Activated naive CD4-positive, alpha-beta T cell treated with anti-CD3 and anti-CD28 coated beads, Interleukin-2, amount 50 U/mL, for 24 hours (primary cell): ENCODE measurements around the gene ZBTB11.
A peak's percentile ranks its signal among the peaks of the same experiment; 100 is the strongest.
"Not testable (repeated sequence)": the region's sequence is repeated elsewhere in the genome, so short reads cannot be mapped to it uniquely, and the experiment has no call there.

Experiments
- H3K27ac Mint-ChIP-seq: one replicate; pipeline ENCODE4 v1.8.0; 2021; ENCODE audit warnings: mild to moderate bottlenecking, mixed read lengths
- H3K27me3 Mint-ChIP-seq: one replicate; pipeline ENCODE4 v1.8.0; 2021; ENCODE audit warnings: mixed read lengths
- H3K36me3 Mint-ChIP-seq: one replicate; pipeline ENCODE4 v1.8.0; 2021; ENCODE audit warnings: mixed read lengths
- H3K4me1 Mint-ChIP-seq: one replicate; pipeline ENCODE4 v1.8.0; 2021; ENCODE audit warnings: mixed read lengths
- H3K4me3 Mint-ChIP-seq: one replicate; pipeline ENCODE4 v1.8.0; 2021; ENCODE audit warnings: mild to moderate bottlenecking, mixed read lengths
- H3K9me3 Mint-ChIP-seq: one replicate; pipeline ENCODE4 v1.8.0; 2021; ENCODE audit warnings: mixed read lengths

ZBTB11 gene

DNA sequence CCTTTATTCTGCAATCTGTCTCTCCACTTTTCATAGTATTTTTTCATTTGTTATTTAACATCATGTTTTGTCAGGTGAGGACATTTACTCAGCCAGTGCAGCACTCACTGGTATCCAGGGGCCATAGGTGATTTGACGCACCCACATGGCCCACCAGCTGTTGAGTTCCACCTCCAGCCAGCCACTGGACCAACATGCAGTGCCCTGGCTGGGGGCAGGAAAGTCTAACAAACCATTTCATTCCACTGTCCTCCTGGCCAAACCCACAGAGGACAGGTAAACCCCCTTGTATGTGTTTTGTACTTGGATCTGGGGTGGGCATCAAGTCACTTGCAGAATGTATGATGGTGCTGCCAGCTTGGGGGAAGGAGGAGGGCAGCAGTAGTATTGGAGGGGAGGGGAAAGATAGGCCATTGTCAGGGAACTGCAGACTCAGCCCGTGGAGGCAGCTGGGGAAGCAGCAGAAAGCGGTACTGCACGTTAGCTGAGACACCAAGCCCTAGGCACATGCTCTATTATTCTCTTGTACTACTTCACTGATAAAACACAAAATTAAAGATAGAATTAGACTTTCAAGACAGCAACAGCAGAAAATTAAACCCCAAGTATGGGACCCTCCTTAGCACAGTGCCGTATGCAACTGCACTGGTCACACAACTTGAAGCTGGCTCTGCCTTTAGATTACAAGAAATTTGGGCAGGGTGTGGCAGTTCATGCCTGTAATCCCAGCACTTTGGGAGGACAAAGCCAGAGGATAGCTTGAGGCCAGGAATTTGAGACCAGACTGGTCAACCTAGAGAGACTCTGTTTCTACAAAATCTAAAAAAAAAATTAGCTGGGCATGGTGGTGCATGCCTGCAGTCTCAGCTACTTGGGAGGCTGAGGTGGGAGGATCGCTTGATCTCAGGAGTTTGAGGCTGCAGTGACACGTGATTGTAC, 25.0 kb upstream of the ZBTB11 start:
- no peaks in the 10 kb centered on the region for H3K36me3 Mint-ChIP-seq
- no peak overlapping the region for H3K4me3 Mint-ChIP-seq
- H3K27ac Mint-ChIP-seq, result no peak overlapping the region

GRCh38 chr3:101695779-101696372, 18.9 kb upstream of the ZBTB11 start:
- no peaks in the 10 kb centered on the region for H3K9me3 Mint-ChIP-seq
- H3K4me3 Mint-ChIP-seq, result no peak overlapping the region
- no peaks in the 10 kb centered on the region for H3K36me3 Mint-ChIP-seq

More for the DNA sequence above, 25.0 kb upstream of the ZBTB11 start:
- H3K27me3 Mint-ChIP-seq, result no peaks in the 10 kb centered on the region
- no peaks in the 10 kb centered on the region for H3K9me3 Mint-ChIP-seq
- H3K4me1 Mint-ChIP-seq, result no peaks in the 10 kb centered on the region

GRCh38 chr3:101694836-101695235, 17.9 kb upstream of the ZBTB11 start:
- H3K4me3 Mint-ChIP-seq, H3K27me3 Mint-ChIP-seq, H3K27ac Mint-ChIP-seq, H3K9me3 Mint-ChIP-seq, H3K36me3 Mint-ChIP-seq: not testable (repeated sequence)
- H3K4me1 Mint-ChIP-seq, result peaks cover 10% of the 10 kb centered on the region

More at GRCh38 chr3:101695779-101696372, 18.9 kb upstream of the ZBTB11 start:
- no peaks in the 10 kb centered on the region for H3K27me3 Mint-ChIP-seq
- peaks cover 8% of the 10 kb centered on the region for H3K4me1 Mint-ChIP-seq
- no peak overlapping the region for H3K27ac Mint-ChIP-seq

DNA sequence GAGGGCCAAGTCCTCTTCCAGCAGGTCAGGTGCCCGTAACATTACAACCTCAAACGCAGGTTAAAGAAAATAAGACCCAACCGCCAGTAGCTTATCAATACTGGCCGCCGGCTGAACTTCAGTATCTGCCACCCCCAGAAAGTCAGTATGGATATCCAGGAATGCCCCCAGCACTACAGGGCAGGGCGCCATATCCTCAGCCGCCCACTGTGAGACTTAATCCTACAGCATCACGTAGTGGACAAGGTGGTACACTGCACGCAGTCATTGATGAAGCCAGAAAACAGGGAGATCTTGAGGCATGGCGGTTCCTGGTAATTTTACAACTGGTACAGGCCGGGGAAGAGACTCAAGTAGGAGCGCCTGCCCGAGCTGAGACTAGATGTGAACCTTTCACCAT, 16.6 kb upstream of the ZBTB11 start:
- H3K27me3 Mint-ChIP-seq, H3K4me3 Mint-ChIP-seq, H3K9me3 Mint-ChIP-seq, H3K36me3 Mint-ChIP-seq, H3K27ac Mint-ChIP-seq: not testable (repeated sequence)
- H3K4me1 Mint-ChIP-seq, result peaks cover 16% of the 10 kb centered on the region

- H3K4me3 Mint-ChIP-seq, H3K9me3 Mint-ChIP-seq, H3K27ac Mint-ChIP-seq, H3K36me3 Mint-ChIP-seq, H3K27me3 Mint-ChIP-seq: not testable (repeated sequence)
- peaks cover 24% of the 10 kb centered on the region for H3K4me1 Mint-ChIP-seq
These were observed 15.0 kb upstream of the ZBTB11 start for GRCh38 chr3:101691685-101692671.

GRCh38 chr3:101690972-101691371, 14.0 kb upstream of the ZBTB11 start:
- H3K27ac Mint-ChIP-seq, result peak overlapping the region; percentile 2

GRCh38 chr3:101689286-101689685, 12.4 kb upstream of the ZBTB11 start:
- H3K9me3 Mint-ChIP-seq, result no peaks in the 10 kb centered on the region
- peaks cover 32% of the 10 kb centered on the region for H3K4me1 Mint-ChIP-seq
- no peaks in the 10 kb centered on the region for H3K27me3 Mint-ChIP-seq
- H3K27ac Mint-ChIP-seq, result peak overlapping the region; percentile 8
- H3K36me3 Mint-ChIP-seq, result peaks cover 19% of the 10 kb centered on the region
- H3K4me3 Mint-ChIP-seq, result no peak overlapping the region

More at GRCh38 chr3:101690972-101691371, 14.0 kb upstream of the ZBTB11 start:
- no peaks in the 10 kb centered on the region for H3K9me3 Mint-ChIP-seq
- no peak overlapping the region for H3K4me3 Mint-ChIP-seq
- peaks cover 24% of the 10 kb centered on the region for H3K4me1 Mint-ChIP-seq
- peaks cover 5% of the 10 kb centered on the region for H3K36me3 Mint-ChIP-seq
- H3K27me3 Mint-ChIP-seq, result no peaks in the 10 kb centered on the region

DNA sequence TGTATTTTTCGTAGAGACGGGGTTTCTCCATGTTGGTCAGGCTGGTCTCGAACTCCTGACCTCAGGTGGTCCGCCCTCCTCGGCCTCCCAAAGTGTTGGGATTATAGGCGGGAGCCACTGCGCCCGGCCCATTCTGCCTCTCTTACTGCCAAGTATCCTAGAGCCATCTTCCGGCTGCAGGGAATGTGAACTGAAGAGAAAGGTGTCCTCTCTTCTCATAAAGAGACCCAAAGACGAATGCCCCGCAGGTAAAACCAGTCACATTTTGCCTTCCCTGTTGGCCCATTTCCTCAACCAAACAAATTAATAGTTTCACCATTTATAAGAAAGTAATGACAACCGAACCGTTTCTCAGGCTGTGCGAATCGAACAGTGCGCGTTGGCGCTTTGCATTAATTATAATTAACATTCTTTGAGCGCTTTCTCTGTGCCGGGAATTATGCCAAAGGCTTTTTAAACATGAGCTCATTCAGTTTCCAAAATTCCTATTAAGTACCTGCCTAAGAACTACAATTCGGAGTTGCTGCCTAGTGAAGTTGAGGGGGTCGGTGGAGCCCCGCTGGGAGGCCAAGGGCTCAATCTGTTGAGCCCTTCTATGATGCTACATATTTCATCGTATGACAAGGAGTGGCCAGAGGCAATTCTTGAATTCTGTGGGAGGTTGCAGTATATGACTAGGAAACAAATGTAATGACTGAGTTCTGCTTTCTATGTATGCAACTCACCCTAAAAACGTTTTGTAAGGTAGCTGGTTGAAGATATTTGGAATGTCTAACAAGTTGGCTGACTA, 10.4 kb upstream of the ZBTB11 start:
- Mint-ChIP-seq H3K36me3 (peaks cover 21% of the 10 kb centered on the region), H3K4me3 (peak overlapping the region; percentile 99), H3K9me3 (no peaks in the 10 kb centered on the region), H3K27ac (peak overlapping the region; percentile 98), H3K4me1 (peaks cover 37% of the 10 kb centered on the region), H3K27me3 (no peaks in the 10 kb centered on the region)

DNA sequence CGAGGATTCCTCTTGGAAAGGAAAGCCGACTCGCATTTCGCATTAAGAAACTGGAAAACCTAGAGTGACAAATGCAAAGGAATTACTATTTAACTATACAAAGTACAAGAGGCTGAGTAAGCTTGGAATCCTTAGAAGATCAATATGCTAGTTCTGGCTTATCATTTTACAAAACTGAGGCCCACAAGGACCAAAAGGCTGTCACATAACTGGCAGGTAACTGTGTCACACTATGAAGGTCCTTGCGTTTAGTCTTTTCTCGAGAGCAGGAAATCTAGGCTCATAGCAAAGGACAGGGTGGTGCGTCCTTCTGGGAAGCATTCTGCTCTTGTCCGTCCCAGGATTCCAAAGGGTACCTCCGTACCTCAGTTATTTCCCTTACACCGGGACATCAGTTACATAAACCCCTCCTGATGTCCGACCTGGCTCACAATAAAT, 9.0 kb upstream of the ZBTB11 start:
- no peaks in the 10 kb centered on the region for H3K27me3 Mint-ChIP-seq
- peaks cover 40% of the 10 kb centered on the region for H3K4me1 Mint-ChIP-seq
- H3K36me3 Mint-ChIP-seq, result peaks cover 29% of the 10 kb centered on the region
- H3K4me3 Mint-ChIP-seq, result peak overlapping the region; percentile 99
- peak overlapping the region; percentile 98 for H3K27ac Mint-ChIP-seq
- no peaks in the 10 kb centered on the region for H3K9me3 Mint-ChIP-seq

GRCh38 chr3:101685050-101685400, 8.1 kb upstream of the ZBTB11 start:
- Mint-ChIP-seq H3K36me3 (peaks cover 32% of the 10 kb centered on the region), H3K4me1 (peaks cover 40% of the 10 kb centered on the region), H3K27ac (peak overlapping the region; percentile 98), H3K27me3 (no peaks in the 10 kb centered on the region), H3K4me3 (peak overlapping the region; percentile 99), H3K9me3 (no peaks in the 10 kb centered on the region)

- Mint-ChIP-seq H3K4me1 (peaks cover 33% of the 10 kb centered on the region), H3K27me3 (no peaks in the 10 kb centered on the region), H3K9me3 (no peaks in the 10 kb centered on the region), H3K4me3 (no peak overlapping the region), H3K27ac (peak overlapping the region; percentile 41), H3K36me3 (peaks cover 26% of the 10 kb centered on the region)
These were observed 3.5 kb upstream of the ZBTB11 start for GRCh38 chr3:101680466-101680865.

- Mint-ChIP-seq H3K36me3 (peaks cover 17% of the 10 kb centered on the region), H3K4me1 (peaks cover 39% of the 10 kb centered on the region)
- not testable (repeated sequence) for H3K27me3 Mint-ChIP-seq, H3K27ac Mint-ChIP-seq, H3K4me3 Mint-ChIP-seq, H3K9me3 Mint-ChIP-seq
These were observed 1.9 kb upstream of the ZBTB11 start for GRCh38 chr3:101678837-101679236.

GRCh38 chr3:101677436-101678286, 729 bp upstream of the ZBTB11 start:
- Mint-ChIP-seq H3K9me3 (no peaks in the 10 kb centered on the region), H3K36me3 (peaks cover 17% of the 10 kb centered on the region), H3K4me3 (peak overlapping the region; percentile 96), H3K27me3 (no peaks in the 10 kb centered on the region), H3K27ac (peak overlapping the region; percentile 96), H3K4me1 (peaks cover 47% of the 10 kb centered on the region)

DNA sequence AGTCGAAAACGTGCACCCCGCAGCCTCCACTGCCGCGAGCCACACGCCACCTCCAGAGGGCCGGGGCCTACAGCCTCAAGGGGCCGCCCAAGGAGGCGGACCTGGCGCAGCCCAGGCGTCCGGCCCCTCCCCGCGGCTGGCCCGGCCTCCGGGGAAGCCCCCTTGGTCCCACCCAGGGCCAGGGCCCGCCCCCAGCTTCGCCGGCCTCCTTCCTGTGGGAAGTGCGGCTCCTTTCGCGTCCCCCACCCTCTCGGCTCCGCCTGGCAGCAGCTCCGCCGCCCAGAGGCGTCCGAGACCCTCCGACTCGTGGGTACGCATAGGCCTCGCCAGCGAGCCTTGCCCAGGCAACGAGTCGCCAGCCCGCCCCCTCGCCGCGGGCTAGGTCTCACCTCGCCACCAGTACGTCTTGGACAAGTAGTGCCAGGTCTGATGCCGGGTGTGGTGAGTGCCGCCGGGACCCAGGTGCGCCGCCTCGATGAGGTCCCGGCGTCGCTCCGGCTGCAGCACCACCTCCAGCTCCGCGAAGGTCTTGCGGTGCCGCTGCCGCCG, 642 bp downstream of the ZBTB11 start:
- H3K9me3 Mint-ChIP-seq, result no peaks in the 10 kb centered on the region
- H3K27me3 Mint-ChIP-seq, result no peaks in the 10 kb centered on the region
- peak overlapping the region; percentile 96 for H3K27ac Mint-ChIP-seq
- peak overlapping the region; percentile 96 for H3K4me3 Mint-ChIP-seq
- H3K4me1 Mint-ChIP-seq, result peaks cover 52% of the 10 kb centered on the region
- peaks cover 17% of the 10 kb centered on the region for H3K36me3 Mint-ChIP-seq
